ENCODE measurements around the gene INHA.

INHA gene

GRCh38 chr2:219540784-219541504, 31.2 kb upstream of the INHA start:
- no peak for DNase-seq

- DNase-seq: peak; percentile 91
Measured at GRCh38 chr2:219541611-219542180, 30.4 kb upstream of the INHA start.

DNA sequence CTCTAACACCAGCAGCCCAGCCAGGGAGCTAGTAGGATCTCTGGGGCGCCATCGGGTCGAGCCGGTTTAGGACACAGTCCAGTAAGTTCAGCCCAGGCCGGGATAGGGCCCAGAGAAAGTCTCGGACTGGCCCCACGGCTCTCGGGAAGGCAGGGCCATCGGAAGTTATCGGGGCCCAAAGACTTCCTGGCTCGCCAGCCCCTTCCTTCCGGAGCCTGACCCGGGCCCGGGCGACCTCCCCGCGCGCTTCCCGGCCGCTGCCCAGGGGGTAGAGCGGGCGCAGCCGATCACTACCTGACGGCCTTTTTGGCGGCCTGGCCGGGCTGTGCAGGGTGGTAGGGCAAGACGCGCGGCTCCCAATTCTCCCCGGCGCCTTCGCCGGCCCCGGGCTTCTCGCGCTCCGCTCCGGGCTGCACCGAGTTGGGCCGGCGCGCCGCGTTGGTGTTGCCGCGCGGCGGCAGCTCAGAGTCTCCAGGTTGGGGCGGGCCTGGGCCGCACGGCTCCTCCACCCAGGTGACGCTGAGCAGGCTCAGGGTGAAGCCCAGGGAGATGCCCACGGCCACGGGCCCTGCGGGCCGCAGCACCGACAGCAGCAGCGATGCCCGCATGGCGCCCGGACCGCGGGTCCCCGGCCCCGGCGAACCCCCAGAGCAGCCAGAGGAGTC, 29.0 kb upstream of the INHA start:
- DNase-seq: no peak

DNA sequence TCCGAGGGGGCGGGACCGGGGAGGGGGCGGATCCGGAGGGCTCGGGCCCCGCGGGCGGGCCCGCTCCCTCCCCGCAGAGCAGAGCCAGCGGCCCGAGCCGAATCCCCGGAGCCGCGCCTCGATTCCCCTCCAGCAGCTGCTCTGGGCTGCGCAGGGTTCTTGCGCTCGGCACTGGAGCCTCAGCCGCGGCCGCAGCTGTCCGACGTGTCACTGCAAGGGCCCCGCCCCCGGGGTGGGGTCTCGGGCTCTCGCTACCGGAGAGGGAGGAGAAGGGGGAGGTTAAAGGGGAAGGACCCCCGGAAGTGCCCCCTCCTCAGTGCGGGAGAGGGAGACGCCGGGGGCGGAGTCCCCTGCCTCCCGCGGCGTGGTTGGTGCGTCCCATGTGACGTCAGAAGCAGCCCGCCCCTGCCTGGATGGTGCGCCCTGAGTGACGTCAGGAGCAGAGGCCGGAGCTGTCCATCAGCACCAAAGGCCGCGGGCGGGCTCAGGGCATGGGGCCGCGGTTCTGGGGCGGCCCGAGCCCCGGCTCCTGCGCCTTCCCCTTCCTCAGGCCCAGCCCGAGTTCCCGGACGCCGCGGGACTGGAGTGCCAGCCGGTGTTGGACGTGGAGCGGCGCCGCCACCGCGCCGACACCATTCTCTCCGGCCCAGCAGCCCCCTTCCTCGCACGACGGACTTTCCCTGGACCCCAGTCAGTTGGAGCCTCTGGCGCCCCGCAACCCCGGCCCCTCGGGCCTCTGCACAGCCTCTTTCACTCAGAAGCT, 28.3 kb upstream of the INHA start, which contains the start of the genes CHPF and TMEM198:
TSS of gene CHPF (minus strand) at position 214 of the 763 bp plus-strand sequence. CDS start 271 bp downstream, outside the sequence.
TSS of gene TMEM198 (plus strand) at position 433 of the 763 bp plus-strand sequence. CDS start 700 bp downstream, outside the sequence.
- DNase-seq: peak; percentile 96

GRCh38 chr2:219544567-219544966, 27.5 kb upstream of the INHA start:
- DNase-seq: no peak

GRCh38 chr2:219545295-219545942, 26.7 kb upstream of the INHA start:
- DNase-seq: no peak

DNA sequence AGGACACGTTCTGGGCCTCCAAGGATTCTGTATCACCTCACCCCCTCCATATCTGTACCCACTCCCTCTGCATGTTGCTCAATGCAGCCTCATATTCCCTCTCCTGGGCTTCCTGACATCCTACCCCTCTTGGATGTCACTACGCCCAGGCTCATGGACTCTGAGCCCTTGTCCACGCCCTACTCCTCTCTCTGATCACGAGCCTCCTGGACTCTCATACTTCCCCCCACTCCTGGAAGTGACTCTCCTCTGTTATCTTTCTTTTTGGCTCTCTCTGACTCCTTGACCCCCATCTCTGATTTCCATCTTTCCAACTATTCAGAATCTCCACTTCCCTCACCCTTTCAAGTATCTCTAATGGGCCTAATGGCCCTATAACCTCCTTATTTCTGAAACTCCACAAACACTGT, 26.2 kb upstream of the INHA start:
- no peak for DNase-seq

- DNase-seq: no peak
Measured at GRCh38 chr2:219547621-219548020, 24.5 kb upstream of the INHA start.

DNA sequence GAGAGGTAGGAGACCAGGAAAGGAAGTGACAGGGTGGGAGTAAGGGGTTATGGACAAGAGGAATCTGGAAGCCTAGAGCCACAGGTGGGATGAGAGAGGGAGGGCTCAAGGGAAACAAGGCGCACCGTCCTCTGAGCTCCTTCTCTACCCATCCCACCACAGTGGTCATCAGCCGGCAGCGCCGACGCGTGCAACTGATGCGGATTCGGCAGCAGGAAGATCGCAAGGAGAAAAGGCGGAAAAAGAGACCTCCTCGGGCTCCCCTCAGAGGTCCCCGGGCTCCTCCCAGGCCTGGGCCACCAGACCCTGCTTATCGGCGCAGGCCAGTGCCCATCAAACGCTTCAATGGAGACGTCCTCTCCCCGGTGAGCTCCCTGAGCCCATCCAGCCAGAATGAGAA, 23.1 kb upstream of the INHA start:
- no peak for DNase-seq

- DNase-seq: no peak
Measured at GRCh38 chr2:219549619-219550018, 22.5 kb upstream of the INHA start.

- DNase-seq: peak; percentile 17
Measured at GRCh38 chr2:219551441-219552381, 20.4 kb upstream of the INHA start.

GRCh38 chr2:219552382-219553167, 19.5 kb upstream of the INHA start:
- peak; percentile 79 for DNase-seq

DNA sequence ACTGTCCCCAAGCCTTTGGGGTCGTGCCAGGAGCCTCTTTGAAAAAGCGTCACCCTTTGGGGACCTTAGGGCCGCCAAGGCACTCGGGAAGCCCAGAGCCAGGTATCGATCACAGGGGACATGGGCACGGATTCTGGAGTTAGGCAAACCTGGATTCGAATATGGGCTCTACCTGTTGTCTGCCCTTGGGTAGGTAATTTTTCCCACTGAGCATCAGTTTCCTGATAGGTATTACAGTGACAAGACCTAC, 19.0 kb upstream of the INHA start:
- DNase-seq: no peak

GRCh38 chr2:219553463-219553963, 18.6 kb upstream of the INHA start:
- no peak for DNase-seq

GRCh38 chr2:219554350-219554749, 17.8 kb upstream of the INHA start:
- DNase-seq: no peak

GRCh38 chr2:219555956-219556355, 16.2 kb upstream of the INHA start:
- no peak for DNase-seq

DNA sequence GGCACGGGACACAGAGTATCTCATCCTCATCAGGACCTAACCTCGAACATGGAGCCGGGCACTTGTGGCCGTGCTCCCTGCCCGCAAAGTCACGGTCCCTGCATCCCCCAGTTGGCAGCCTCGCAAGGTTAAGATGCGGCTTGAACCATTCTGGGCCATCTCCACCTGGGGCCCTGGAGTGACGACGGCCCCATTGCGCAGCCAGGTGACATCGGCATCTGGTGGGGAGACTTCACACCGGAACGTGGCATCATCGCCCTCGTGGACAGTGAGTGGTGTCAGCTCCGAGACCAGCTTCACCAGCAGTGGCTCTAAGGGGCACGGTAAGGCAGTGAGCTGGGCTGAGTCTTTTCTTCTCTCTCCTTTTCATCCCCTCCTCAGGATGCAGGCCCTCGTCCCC, 15.7 kb upstream of the INHA start:
- no peak for DNase-seq

DNA sequence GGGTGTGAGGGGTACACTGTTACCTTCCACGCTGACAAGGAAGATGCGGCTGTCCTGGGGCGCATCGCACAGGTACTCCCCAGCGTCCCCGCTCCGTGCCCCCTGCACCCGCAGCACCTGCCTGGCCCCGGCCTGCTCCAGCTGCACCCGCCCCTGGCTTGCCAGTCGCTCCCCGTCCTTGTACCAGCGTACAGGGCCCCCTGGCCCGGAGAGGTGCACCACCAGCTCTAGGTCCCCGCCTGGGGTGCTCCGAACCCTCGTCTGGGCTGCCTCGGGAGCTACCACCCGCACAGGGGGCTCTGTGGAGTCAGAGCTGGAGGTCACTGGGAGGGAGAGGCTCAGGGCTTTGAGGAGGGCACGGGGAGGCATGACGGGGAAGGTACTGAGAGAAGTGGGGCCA, 14.8 kb upstream of the INHA start:
- DNase-seq: no peak

- DNase-seq: no peak
Measured at GRCh38 chr2:219557791-219558785, 14.0 kb upstream of the INHA start.

All from CD4-positive, alpha-beta T cell treated with Interleukin-21 for 1 hour (primary cell).